Mesenchymal stem cell (in vitro differentiated cells and primary cell): ENCODE results near the gene NAGLU.

Source experiments
- DNase-seq: peaks from one replicate; pipeline ENCODE4 v3.0.0-alpha.2; 2013
- H2AFZ ChIP-seq: one replicate; pipeline ENCODE4 v1.6.1; 2013; ENCODE audit warnings: low read depth, mild to moderate bottlenecking, control low read depth, inconsistent platforms, low read length, moderate library complexity
- H2AK5ac ChIP-seq: 2 replicates; pipeline ENCODE4 v1.6.1; 2013; ENCODE audit warnings: low read length, moderate library complexity, mild to moderate bottlenecking, inconsistent platforms; ENCODE audit not compliant: severe bottlenecking
- H2BK120ac ChIP-seq: one replicate; pipeline ENCODE4 v1.6.1; 2013; ENCODE audit warnings: low read depth, mild to moderate bottlenecking, inconsistent platforms, low read length, moderate library complexity
- H2BK12ac ChIP-seq, 2 experiments: one replicate each; pipeline ENCODE4 v1.6.1; 2013; ENCODE audit warnings: inconsistent platforms in 2 of 2, low read length in 2 of 2, mild to moderate bottlenecking in 2 of 2, moderate library complexity in 2 of 2, control low read depth in 1 of 2
- H2BK15ac ChIP-seq: one replicate; pipeline ENCODE4 v1.6.1; 2013; ENCODE audit warnings: mild to moderate bottlenecking, low read depth, inconsistent platforms; ENCODE audit not compliant: poor library complexity, severe bottlenecking
- H2BK5ac ChIP-seq: 2 replicates; pipeline ENCODE4 v1.6.1; 2013; ENCODE audit warnings: low read depth, mild to moderate bottlenecking, low read length, control low read depth, inconsistent platforms; ENCODE audit not compliant: poor library complexity, severe bottlenecking
- H3K14ac ChIP-seq, 2 experiments: one replicate each; pipeline ENCODE4 v1.6.1; 2013; ENCODE audit warnings: inconsistent platforms in 2 of 2, low read length in 2 of 2, control low read depth in 1 of 2, mild to moderate bottlenecking in 1 of 2, moderate library complexity in 1 of 2
- H3K18ac ChIP-seq, 2 experiments: one replicate each; pipeline ENCODE4 v1.6.1; 2013; ENCODE audit warnings: inconsistent platforms in 2 of 2, low read length in 2 of 2, control low read depth in 1 of 2, low read depth in 1 of 2, mild to moderate bottlenecking in 1 of 2
- H3K23ac ChIP-seq, 2 experiments: one replicate each; pipeline ENCODE4 v1.6.1; 2013; ENCODE audit warnings: inconsistent platforms in 2 of 2, low read length in 2 of 2, mild to moderate bottlenecking in 2 of 2, moderate library complexity in 2 of 2, control low read depth in 1 of 2
- H3K27ac ChIP-seq: 2 replicates; pipeline ENCODE4 v1.5.1; 2013; ENCODE audit warnings: mild to moderate bottlenecking, moderate library complexity, low read length, control low read depth, inconsistent platforms; ENCODE audit not compliant: poor library complexity, severe bottlenecking
- H3K27me3 ChIP-seq, 2 experiments: 2 replicates each; pipeline versions ENCODE4 v1.6.1 to v1.7.0; 2013; ENCODE audit warnings: low read length in 2 of 2, mild to moderate bottlenecking in 2 of 2, moderate library complexity in 2 of 2, control low read depth in 1 of 2, inconsistent platforms in 1 of 2; ENCODE audit not compliant: control insufficient read depth in 1 of 2, insufficient read depth in 1 of 2
- H3K36me3 ChIP-seq, 2 experiments: 2 replicates each; pipeline versions ENCODE4 v1.6.1 to v1.7.0; 2013; ENCODE audit warnings: low read length in 2 of 2, control low read depth in 1 of 2, inconsistent platforms in 1 of 2, low read depth in 1 of 2, mild to moderate bottlenecking in 1 of 2; ENCODE audit not compliant: insufficient read depth in 2 of 2, control insufficient read depth in 1 of 2
- H3K4ac ChIP-seq, 2 experiments: one replicate each; pipeline ENCODE4 v1.6.1; 2013; ENCODE audit warnings: inconsistent platforms in 2 of 2, low read length in 2 of 2, mild to moderate bottlenecking in 2 of 2, moderate library complexity in 2 of 2, control low read depth in 1 of 2, low read depth in 1 of 2
- H3K4me1 ChIP-seq: 2 replicates; pipeline ENCODE4 v1.6.1; 2013; ENCODE audit warnings: low read depth, low read length, control low read depth; ENCODE audit not compliant: control insufficient read depth, insufficient read depth
- H3K4me2 ChIP-seq: 2 replicates; pipeline ENCODE4 v1.6.1; 2013; ENCODE audit warnings: low read length, mild to moderate bottlenecking, inconsistent platforms; ENCODE audit not compliant: poor library complexity, severe bottlenecking
- H3K4me3 ChIP-seq, 2 experiments: 2 replicates each; pipeline versions ENCODE4 v1.5.1 to v1.7.0; 2013; ENCODE audit warnings: low read length in 2 of 2, mild to moderate bottlenecking in 2 of 2, control low read depth in 1 of 2, low read depth in 1 of 2; ENCODE audit not compliant: insufficient read depth in 1 of 2
- H3K79me1 ChIP-seq: replicated peaks from 2 replicates; pipeline ENCODE4 v1.6.1; 2013; ENCODE audit warnings: mild to moderate bottlenecking, control low read depth, low read length, inconsistent platforms; ENCODE audit not compliant: poor library complexity, severe bottlenecking
- H3K9ac ChIP-seq: 2 replicates; pipeline ENCODE4 v1.7.0; 2013; ENCODE audit warnings: mild to moderate bottlenecking, low read length, moderate library complexity
- H3K9me3 ChIP-seq: 2 replicates; pipeline ENCODE4 v1.7.0; 2013; ENCODE audit warnings: mild to moderate bottlenecking, low read length; ENCODE audit not compliant: control insufficient read depth
- H4K8ac ChIP-seq: one replicate; pipeline ENCODE4 v1.6.1; 2013; ENCODE audit warnings: inconsistent platforms, mild to moderate bottlenecking, low read length, moderate library complexity
- H4K91ac ChIP-seq: one replicate; pipeline ENCODE4 v1.6.1; 2013; ENCODE audit warnings: mild to moderate bottlenecking, low read length, inconsistent platforms
- WGBS: methylation state at CpG from one replicate; pipeline ENCODE4 v1.1.7; 2013; ENCODE audit warnings: mixed read lengths; 5-methylcytosine and 5-hydroxymethylcytosine counted together
- small RNA-seq: library from polyadenylated mRNA; stranded (forward); fragments of <200 nt; extraction: miRNeasy Mini kit (QIAGEN cat#:217004); gene quantifications from one replicate; pipeline ENCODE3, GENCODE V24; 2013; ENCODE audit warnings: low read depth

Gene NAGLU

GRCh38 chr17:42590886-42591285 is 54.8 kb downstream of the NAGLU start:
- Histone ChIP-seq H3K14ac (no peak overlapping the region), H3K27ac (no peak overlapping the region), H3K36me3 (peaks cover 32 to 60% of the 10 kb centered on the region in 2 experiments), H3K18ac (no peak overlapping the region), H3K27me3 (no peaks in the 10 kb centered on the region), H3K4ac (no peak overlapping the region), H2BK5ac (no peak overlapping the region), H3K79me1 (peaks cover 29% of the 10 kb centered on the region), H3K4me2 (no peak overlapping the region), H2BK15ac (no peak overlapping the region), H4K91ac (no peak overlapping the region), H2BK12ac (no peak overlapping the region), H2AFZ (no peak overlapping the region), H2BK120ac (no peak overlapping the region), H3K9ac (no peak overlapping the region), H3K9me3 (no peaks in the 10 kb centered on the region), H2AK5ac (no peak overlapping the region), H3K23ac (no peak overlapping the region), H4K8ac (no peak overlapping the region), H3K4me1 (no peaks in the 10 kb centered on the region), H3K4me3 (no peak overlapping the region)
- WGBS = 100% methylated on average over 2 of the region's 2 CpGs
- no peak for DNase-seq

- Histone ChIP-seq H3K27me3 (no peaks in the 10 kb centered on the region), H3K27ac (no peak overlapping the region), H3K36me3 (peaks cover 30 to 55% of the 10 kb centered on the region in 2 experiments), H3K14ac (no peak overlapping the region), H3K4me1 (no peaks in the 10 kb centered on the region), H2BK15ac (no peak overlapping the region), H3K4me2 (no peak overlapping the region), H2BK12ac (no peak overlapping the region), H3K18ac (no peak overlapping the region), H2BK5ac (no peak overlapping the region), H3K79me1 (peaks cover 26% of the 10 kb centered on the region), H3K4ac (no peak overlapping the region), H3K9me3 (no peaks in the 10 kb centered on the region), H4K8ac (no peak overlapping the region), H2AK5ac (no peak overlapping the region), H3K9ac (no peak overlapping the region), H3K23ac (no peak overlapping the region), H4K91ac (no peak overlapping the region), H2BK120ac (no peak overlapping the region), H3K4me3 (no peak overlapping the region), H2AFZ (no peak overlapping the region)
- DNase-seq = no peak
- 94% methylated on average over 8 of the region's 9 CpGs for WGBS
Measured at GRCh38 chr17:42591411-42591810, 55.4 kb downstream of the NAGLU start.

Small RNA genes lying within 50 kb of the gene (small RNA-seq; reads per million reads assigned to genes)
- 7.2 reads per million, percentile 69 among the genes with 10 or more reads in this experiment for gene MIR548AT
